ENCODE results near the gene FAAH.

FAAH gene

GRCh38 chr1:46400421-46400820, 6.3 kb downstream of the FAAH start:
- no peak overlapping the region for H3K4me3 ChIP-seq (ENCODE audit: low read depth, low read length)
- DNase-seq (ENCODE audit: low read depth) = no peak
- no peak for TF ChIP-seq MAX (IDR thresholded peaks at IDR 0.05; ENCODE audit: low read depth, low read length)
- no peak for TF ChIP-seq CTCF (IDR thresholded peaks at IDR 0.05; ENCODE audit: low read depth, low read length)
- TF ChIP-seq POLR2A (IDR thresholded peaks at IDR 0.05; ENCODE audit: extremely low read depth, insufficient read length) = no peak
- no peak for TF ChIP-seq MYC (IDR thresholded peaks at IDR 0.05; ENCODE audit: low read depth, low read length)

- TF ChIP-seq CTCF (IDR thresholded peaks at IDR 0.05; ENCODE audit: low read depth, low read length) = no peak
- no peak for TF ChIP-seq MAX (IDR thresholded peaks at IDR 0.05; ENCODE audit: low read depth, low read length)
- TF ChIP-seq MYC (IDR thresholded peaks at IDR 0.05; ENCODE audit: low read depth, low read length) = no peak
- TF ChIP-seq POLR2A (IDR thresholded peaks at IDR 0.05; ENCODE audit: extremely low read depth, insufficient read length) = no peak
- no peak for DNase-seq (ENCODE audit: low read depth)
- H3K4me3 ChIP-seq (ENCODE audit: low read depth, low read length) = no peak overlapping the region
Measured at GRCh38 chr1:46401154-46401913, 7.2 kb downstream of the FAAH start.

- no peak for TF ChIP-seq CTCF (IDR thresholded peaks at IDR 0.05; ENCODE audit: low read depth, low read length)
- TF ChIP-seq POLR2A (IDR thresholded peaks at IDR 0.05; ENCODE audit: extremely low read depth, insufficient read length) = no peak
- TF ChIP-seq MYC (IDR thresholded peaks at IDR 0.05; ENCODE audit: low read depth, low read length) = no peak
- no peak for TF ChIP-seq MAX (IDR thresholded peaks at IDR 0.05; ENCODE audit: low read depth, low read length)
- DNase-seq (ENCODE audit: low read depth) = peak; percentile 12
- H3K4me3 ChIP-seq (ENCODE audit: low read depth, low read length) = no peak overlapping the region
Measured at GRCh38 chr1:46401964-46402626, 8.0 kb downstream of the FAAH start.

GRCh38 chr1:46403916-46404315, 9.8 kb downstream of the FAAH start:
- TF ChIP-seq CTCF (IDR thresholded peaks at IDR 0.05; ENCODE audit: low read depth, low read length) (no peak), POLR2A (IDR thresholded peaks at IDR 0.05; ENCODE audit: extremely low read depth, insufficient read length) (no peak), MYC (IDR thresholded peaks at IDR 0.05; ENCODE audit: low read depth, low read length) (no peak), MAX (IDR thresholded peaks at IDR 0.05; ENCODE audit: low read depth, low read length) (no peak)
- no peak overlapping the region for H3K4me3 ChIP-seq (ENCODE audit: low read depth, low read length)
- no peak for DNase-seq (ENCODE audit: low read depth)

GRCh38 chr1:46404482-46405196, 10.5 kb downstream of the FAAH start:
- DNase-seq (ENCODE audit: low read depth) = peak; percentile 22
- TF ChIP-seq CTCF (IDR thresholded peaks at IDR 0.05; ENCODE audit: low read depth, low read length) (no peak), POLR2A (IDR thresholded peaks at IDR 0.05; ENCODE audit: extremely low read depth, insufficient read length) (no peak), MAX (IDR thresholded peaks at IDR 0.05; ENCODE audit: low read depth, low read length) (no peak), MYC (IDR thresholded peaks at IDR 0.05; ENCODE audit: low read depth, low read length) (no peak)
- no peak overlapping the region for H3K4me3 ChIP-seq (ENCODE audit: low read depth, low read length)
